T-cell (primary cell): ENCODE data around the gene PLEKHM1. TPM values are rescaled to one million over a fixed set of nuclear protein-coding genes. Genes with fewer than 3 reads are reported as not detected.
A peak's percentile ranks its signal among the peaks of the same experiment; 100 is the strongest.
"Not testable (repeated sequence)": the region's sequence is repeated elsewhere in the genome, so short reads cannot be mapped to it uniquely, and the experiment has no call there.

Source experiments
- ATAC-seq, 4 experiments: fragments of 200-7000 bp in 3 of 4; fragments of 150-1000 bp in 1 of 4; cut with Tn5 transposase; replicated peaks in 1 of 4; 1 replicate in 3 of 4; 2 replicates in 1 of 4; pipeline ENCODE4 v1.10.0; 2021; ENCODE audit warnings: moderate library complexity in 3 of 4, mild to moderate bottlenecking in 2 of 4, moderate number of reproducible peaks in 1 of 4
- CTCF ChIA-PET, 2 donors: fragments of 300-600 bp; sonication (Branson Sonifier 250); formaldehyde crosslinking; loops; one replicate each; lab custom pipeline; 2022; ENCODE audit warnings: antibody characterized with exemption in 2 of 2; lab: Charles Lee
- POLR2A ChIA-PET, 2 donors: fragments of 300-600 bp; sonication (Branson Sonifier 250); formaldehyde crosslinking; loops; one replicate each; lab custom pipeline; 2022; ENCODE audit warnings: antibody characterized with exemption in 2 of 2; lab: Charles Lee
- DNase-seq, 35 experiments: peaks; one replicate each; pipeline versions ENCODE4 v3.0.0 to v3.0.0-alpha.2; 2013 to 2023
- H3K27ac ChIP-seq: one replicate; pipeline ENCODE4 v1.5.1; 2013; ENCODE audit warnings: low read length
- H3K27me3 ChIP-seq, 2 experiments: replicated peaks in 1 of 2; 1 replicate in 1 of 2; 2 replicates in 1 of 2; pipeline versions ENCODE4 v1.6.1 to v1.7.0; 2013; ENCODE audit warnings: low read length in 1 of 2, mixed read lengths in 1 of 2; ENCODE audit not compliant: control insufficient read depth in 2 of 2, insufficient read depth in 2 of 2; ENCODE audit errors: extremely low read depth in 1 of 2
- H3K36me3 ChIP-seq, 2 donors: 1 replicate in 1 of 2; 2 replicates in 1 of 2; pipeline versions ENCODE4 v1.6.1 to v1.7.0; 2013; ENCODE audit warnings: low read length in 1 of 2; ENCODE audit not compliant: control insufficient read depth in 2 of 2, insufficient read depth in 1 of 2; ENCODE audit errors: extremely low read depth in 1 of 2
- H3K4me1 ChIP-seq, 2 experiments: 1 replicate in 1 of 2; 2 replicates in 1 of 2; pipeline versions ENCODE4 v1.6.1 to v1.7.0; 2013; ENCODE audit warnings: low read length in 2 of 2, mixed read lengths in 1 of 2; ENCODE audit not compliant: insufficient read depth in 2 of 2, control insufficient read depth in 1 of 2; ENCODE audit errors: extremely low read depth in 1 of 2
- H3K4me3 ChIP-seq, 2 donors: 1 replicate in 1 of 2; 2 replicates in 1 of 2; pipeline versions ENCODE4 v1.5.1 to v1.7.0; 2013; ENCODE audit warnings: mild to moderate bottlenecking in 2 of 2, low read length in 1 of 2, moderate library complexity in 1 of 2; ENCODE audit not compliant: control insufficient read depth in 1 of 2; ENCODE audit errors: extremely low read depth in 1 of 2
- H3K9me3 ChIP-seq: 2 replicates; pipeline ENCODE4 v1.7.0; 2013
- H3K27ac Mint-ChIP-seq, 2 donors: one replicate each; pipeline ENCODE4 v1.8.0; 2020 to 2021; ENCODE audit warnings: mild to moderate bottlenecking in 2 of 2, mixed read lengths in 2 of 2
- H3K27me3 Mint-ChIP-seq, 2 donors: one replicate each; pipeline ENCODE4 v1.8.0; 2021 to 2022; ENCODE audit warnings: mixed read lengths in 2 of 2
- H3K36me3 Mint-ChIP-seq: one replicate; pipeline ENCODE4 v1.8.0; 2021; ENCODE audit warnings: mixed read lengths
- H3K4me1 Mint-ChIP-seq, 3 donors: one replicate each; pipeline ENCODE4 v1.8.0; 2020 to 2022; ENCODE audit warnings: mixed read lengths in 3 of 3, mild to moderate bottlenecking in 1 of 3
- H3K4me3 Mint-ChIP-seq, 3 donors: one replicate each; pipeline ENCODE4 v1.8.0; 2020 to 2022; ENCODE audit warnings: mild to moderate bottlenecking in 3 of 3, mixed read lengths in 3 of 3, moderate library complexity in 3 of 3
- H3K9me3 Mint-ChIP-seq, 3 donors: one replicate each; pipeline ENCODE4 v1.8.0; 2020 to 2022; ENCODE audit warnings: mixed read lengths in 3 of 3
- WGBS: methylation state at CpG from one replicate; pipeline ENCODE4 v1.1.5; 2013; ENCODE audit warnings: missing lambda C conversion rate; ENCODE audit not compliant: insufficient coverage; 5-methylcytosine and 5-hydroxymethylcytosine counted together
- total RNA-seq, 35 experiments: library from RNA in 6 of 35; stranded (reverse) in 6 of 35; fragments of 120-200 nt in 1 of 35; gene quantifications; one replicate each; pipeline versions ENCODE4 v1.2.1 to v1.2.4 and lab custom pipeline; 2013 to 2026

The PLEKHM1 gene
- total RNA-seq, 5 donors from 2014 or later (not counting 1 experiment from before 2014, with no cell fraction given) = 77.8 to 105 (median 79.4) TPM

DNA sequence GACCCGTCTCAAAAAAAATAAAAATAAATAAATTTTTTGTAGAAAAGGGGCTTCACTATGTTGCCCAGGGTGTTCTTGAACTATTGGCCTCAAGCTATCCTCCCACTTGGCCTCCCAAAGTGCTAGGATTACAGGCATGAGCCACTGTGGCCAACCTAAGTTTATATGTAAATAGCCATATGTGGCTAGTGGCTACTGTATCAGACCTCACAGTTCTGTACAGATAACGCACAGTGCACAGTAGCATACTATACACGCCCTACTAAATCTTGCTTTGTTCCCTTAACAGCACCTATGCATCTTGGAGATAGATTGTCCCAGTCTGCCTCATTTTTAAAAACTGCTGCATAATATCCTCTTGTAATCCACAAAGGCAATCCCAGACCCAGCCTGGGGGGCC lies 8.7 kb upstream of the PLEKHM1 start:
- CTCF ChIA-PET = not testable (repeated sequence)

DNA sequence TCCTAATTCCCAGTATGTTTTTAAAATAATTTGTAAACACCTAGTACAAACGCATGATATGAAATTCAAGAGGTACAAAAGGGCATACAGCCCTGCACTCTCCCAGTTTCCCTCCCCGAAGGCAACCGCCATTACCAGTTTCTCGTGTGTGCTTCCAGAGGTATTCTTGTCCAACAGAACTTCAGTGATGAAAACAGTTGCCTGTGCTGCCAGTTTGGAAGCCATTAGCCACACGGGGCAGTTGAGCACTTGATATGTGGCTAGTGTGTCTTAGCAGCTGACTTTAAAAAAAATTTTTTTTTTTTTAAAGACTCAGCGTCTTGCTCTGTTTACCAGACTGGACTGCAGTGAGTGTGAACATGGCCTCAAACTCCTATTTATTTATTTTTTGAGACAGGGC lies 7.9 kb upstream of the PLEKHM1 start:
- H3K36me3 ChIP-seq, H3K4me1 Mint-ChIP-seq, H3K4me3 ChIP-seq, CTCF ChIA-PET, H3K27me3 Mint-ChIP-seq, H3K27ac Mint-ChIP-seq, H3K9me3 ChIP-seq, H3K36me3 Mint-ChIP-seq, POLR2A ChIA-PET, H3K4me1 ChIP-seq, DNase-seq, ATAC-seq, H3K27me3 ChIP-seq, H3K4me3 Mint-ChIP-seq, H3K27ac ChIP-seq, H3K9me3 Mint-ChIP-seq: not testable (repeated sequence)
- 80% methylated on average over 2 of the region's 6 CpGs for WGBS

More for the DNA sequence above, 8.7 kb upstream of the PLEKHM1 start:
- H3K27me3 ChIP-seq, H3K27ac Mint-ChIP-seq, H3K4me1 ChIP-seq, DNase-seq, H3K4me3 Mint-ChIP-seq, H3K27me3 Mint-ChIP-seq, H3K36me3 Mint-ChIP-seq, POLR2A ChIA-PET, H3K4me3 ChIP-seq, H3K36me3 ChIP-seq, H3K27ac ChIP-seq, H3K9me3 Mint-ChIP-seq, H3K9me3 ChIP-seq, ATAC-seq, H3K4me1 Mint-ChIP-seq: not testable (repeated sequence)
- WGBS = no CpG with 5 or more reads among the region's 3 CpGs

DNA sequence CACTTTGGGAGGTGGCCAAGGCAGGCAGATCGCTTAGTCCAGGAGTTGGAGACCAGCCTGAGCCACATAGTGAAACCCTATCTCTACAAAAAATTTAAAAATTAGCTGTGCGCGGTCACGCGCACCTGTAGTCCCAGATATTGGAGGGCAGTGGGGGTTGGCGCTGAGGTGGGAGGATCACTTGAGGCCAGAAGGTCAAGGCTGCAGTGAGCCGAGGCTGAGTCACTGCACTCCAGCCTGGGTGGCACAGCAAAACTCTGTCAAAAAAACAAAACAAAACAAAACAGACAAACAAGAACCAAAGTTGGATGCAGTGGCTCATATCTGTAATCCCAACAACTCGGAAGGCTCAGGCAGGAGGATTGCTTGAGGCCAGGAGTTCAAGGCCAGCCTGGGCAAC lies 6.9 kb upstream of the PLEKHM1 start:
- H3K36me3 ChIP-seq, H3K27me3 Mint-ChIP-seq, H3K27me3 ChIP-seq, H3K27ac ChIP-seq, H3K9me3 ChIP-seq, ATAC-seq, H3K9me3 Mint-ChIP-seq, H3K4me3 ChIP-seq, DNase-seq, H3K36me3 Mint-ChIP-seq, H3K27ac Mint-ChIP-seq, POLR2A ChIA-PET, CTCF ChIA-PET, H3K4me1 Mint-ChIP-seq, H3K4me3 Mint-ChIP-seq, H3K4me1 ChIP-seq: not testable (repeated sequence)
- WGBS = 100% methylated on average over 1 of the region's 8 CpGs

DNA sequence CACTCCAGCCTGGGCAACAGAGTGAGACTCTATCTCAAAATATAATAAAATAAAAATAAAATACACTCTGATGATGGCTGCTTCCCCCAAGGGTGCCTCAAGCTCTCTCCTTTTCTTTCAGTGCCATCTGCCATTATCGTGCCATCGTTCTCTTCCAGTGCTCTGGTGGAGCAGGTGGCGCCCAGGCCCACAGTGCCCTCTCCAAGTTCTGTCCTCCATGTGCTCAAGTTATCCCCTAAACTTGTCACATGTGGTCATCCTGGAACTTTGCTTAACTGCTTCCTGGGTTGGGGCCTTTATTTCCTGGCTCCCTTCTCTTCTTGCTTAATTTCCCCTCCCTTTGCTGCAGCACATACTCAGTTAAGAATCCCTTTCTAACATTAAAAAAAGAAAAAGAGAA lies 6.0 kb upstream of the PLEKHM1 start:
- H3K27me3 ChIP-seq, CTCF ChIA-PET, H3K4me1 Mint-ChIP-seq, H3K36me3 ChIP-seq, DNase-seq, H3K4me1 ChIP-seq, H3K4me3 Mint-ChIP-seq, POLR2A ChIA-PET, H3K9me3 Mint-ChIP-seq, H3K9me3 ChIP-seq, H3K27me3 Mint-ChIP-seq, H3K27ac ChIP-seq, H3K36me3 Mint-ChIP-seq, H3K4me3 ChIP-seq, ATAC-seq, H3K27ac Mint-ChIP-seq: not testable (repeated sequence)
- no CpG with 5 or more reads among the region's 3 CpGs for WGBS

DNA sequence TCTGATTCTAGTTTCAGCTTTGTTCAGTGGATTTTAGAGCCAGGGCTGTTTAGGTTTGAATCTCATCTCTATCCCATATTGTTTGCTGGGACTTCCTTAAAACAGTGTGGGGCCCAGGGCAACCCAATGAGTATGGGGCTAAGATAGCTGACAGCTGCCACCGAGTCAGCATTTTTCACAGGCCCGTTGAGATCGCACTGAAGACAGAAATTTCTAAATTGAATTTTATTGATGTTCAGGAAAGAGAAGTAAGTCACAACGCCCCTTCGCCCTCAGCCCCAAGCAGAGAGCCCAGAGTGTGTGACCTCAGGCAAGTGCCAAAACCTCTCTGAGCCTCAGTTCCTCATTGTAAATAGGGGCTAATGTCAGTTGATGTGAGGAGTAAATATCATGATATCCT lies 4.0 kb upstream of the PLEKHM1 start:
- H3K9me3 Mint-ChIP-seq, H3K27me3 Mint-ChIP-seq, H3K27me3 ChIP-seq, DNase-seq, H3K4me3 ChIP-seq, H3K36me3 ChIP-seq, H3K36me3 Mint-ChIP-seq, ATAC-seq, POLR2A ChIA-PET, H3K9me3 ChIP-seq, H3K4me1 Mint-ChIP-seq, H3K27ac ChIP-seq, CTCF ChIA-PET, H3K4me1 ChIP-seq, H3K4me3 Mint-ChIP-seq, H3K27ac Mint-ChIP-seq: not testable (repeated sequence)
- WGBS = no CpG with 5 or more reads among the region's 5 CpGs

DNA sequence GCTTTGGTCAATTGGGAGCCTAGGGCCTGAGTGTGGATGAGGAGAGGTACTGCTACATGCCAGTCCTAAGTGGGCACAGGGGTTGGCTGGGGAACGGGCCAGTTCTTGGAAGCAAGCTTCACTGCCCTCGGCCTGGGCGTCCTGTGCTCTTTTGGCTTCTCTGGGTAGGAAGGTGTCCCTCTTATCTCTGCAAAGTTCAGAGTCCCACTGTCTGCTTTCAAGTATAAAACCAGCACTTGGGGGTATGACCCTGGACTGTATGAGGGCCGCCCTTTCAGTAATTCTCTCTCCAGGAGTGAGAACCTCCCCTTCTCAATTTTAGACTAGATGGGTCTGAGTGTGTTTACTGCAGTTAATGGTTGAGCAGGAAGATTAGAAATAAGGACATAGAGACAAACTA lies 1.6 kb upstream of the PLEKHM1 start:
- ATAC-seq, POLR2A ChIA-PET, H3K27me3 Mint-ChIP-seq, H3K36me3 ChIP-seq, H3K27ac ChIP-seq, H3K36me3 Mint-ChIP-seq, H3K4me3 ChIP-seq, H3K9me3 ChIP-seq, CTCF ChIA-PET, H3K9me3 Mint-ChIP-seq, H3K27me3 ChIP-seq, H3K27ac Mint-ChIP-seq, DNase-seq: not testable (repeated sequence)
- H3K4me1 Mint-ChIP-seq = peaks cover 24 to 30% (median 26%) of the 10 kb centered on the region in 3 donors
- no CpG with 5 or more reads among the region's 4 CpGs for WGBS
- H3K4me1 ChIP-seq = peaks cover 0 to 14% of the 10 kb centered on the region in 2 experiments
- peak overlapping the region in 1 of 3 donors; percentile 15 for H3K4me3 Mint-ChIP-seq

DNA sequence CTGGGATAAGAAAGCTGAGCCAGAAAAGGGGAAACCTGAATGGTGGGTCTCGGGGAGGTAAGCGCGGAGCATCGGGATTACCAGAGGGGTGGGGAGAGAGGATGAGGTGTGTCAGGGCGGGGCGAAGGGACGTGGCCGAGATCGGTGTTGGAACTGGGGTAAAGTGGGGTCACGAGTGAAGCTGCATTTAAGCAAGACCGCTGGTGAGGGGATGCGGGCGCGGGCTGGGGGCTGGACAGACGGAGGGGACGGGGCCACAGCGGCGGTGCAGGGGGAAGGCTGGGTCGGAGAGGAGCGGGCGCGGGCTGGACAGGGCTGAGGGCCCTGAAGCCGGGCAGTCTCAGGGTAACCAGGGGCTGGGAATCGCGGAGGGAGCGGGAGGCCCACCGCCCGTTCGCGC lies 323 bp downstream of the PLEKHM1 start:
- CTCF ChIA-PET, H3K27me3 Mint-ChIP-seq, POLR2A ChIA-PET, H3K9me3 ChIP-seq, H3K27me3 ChIP-seq, H3K36me3 Mint-ChIP-seq, H3K9me3 Mint-ChIP-seq, H3K36me3 ChIP-seq: not testable (repeated sequence)
- peak overlapping the region; percentile 38 to 60 for H3K4me3 ChIP-seq
- 5% methylated on average over 6 of the region's 30 CpGs for WGBS
- Mint-ChIP-seq H3K4me3 (peak overlapping the region; percentile 74 to 90 (median 83)), H3K27ac (peak overlapping the region; percentile 71 to 80), H3K4me1 (peaks cover 24 to 32% (median 28%) of the 10 kb centered on the region in 3 donors)
- H3K4me1 ChIP-seq = peaks cover 0 to 14% of the 10 kb centered on the region in 2 experiments
- H3K27ac ChIP-seq = peak overlapping the region; percentile 60
- DNase-seq (peak in 4 of 35 experiments; percentile 8 to 21 (median 11)), ATAC-seq (peak in 3 of 4 experiments; percentile 10 to 12 (median 11))
